HEK293T (cell line): Measurements from ENCODE around the gene PLPP2.

ENCODE experiments used
- CTCF ChIA-PET: fragments of 350-600 bp; formaldehyde crosslinking; extraction: SDS; loops from one replicate; lab custom pipeline; 2021; ENCODE audit warnings: antibody characterized with exemption, inconsistent platforms; lab: Yijun Ruan, JAX
- POLR2A ChIA-PET: fragments of 350-600 bp; formaldehyde crosslinking; extraction: SDS; loops from one replicate; lab custom pipeline; 2020; ENCODE audit warnings: antibody characterized with exemption, inconsistent platforms; lab: Yijun Ruan, JAX
- DNase-seq: peaks from one replicate; pipeline ENCODE4 v3.0.0; 2012; ENCODE audit warnings: mixed read lengths; ENCODE audit errors: extremely low spot score
- ARNT ChIP-seq: fragments of 450-650 bp; IDR thresholded peaks from 2 replicates; pipeline ENCODE4 v1.6.1; 2017; ENCODE audit warnings: mild to moderate bottlenecking
- BHLHE40 ChIP-seq: fragments of 450-650 bp; IDR thresholded peaks from 2 replicates; pipeline ENCODE4 v1.6.1; 2016; ENCODE audit warnings: mild to moderate bottlenecking, moderate library complexity, borderline replicate concordance
- CTBP1 ChIP-seq: fragments of 450-650 bp; IDR thresholded peaks from 2 replicates; pipeline ENCODE4 v1.6.1; 2016; ENCODE audit warnings: borderline replicate concordance
- ELF4 ChIP-seq: fragments of 450-650 bp; IDR thresholded peaks from 2 replicates; pipeline ENCODE4 v1.6.1; 2017; ENCODE audit warnings: antibody characterized with exemption
- FOXA1 ChIP-seq: fragments of 450-650 bp; IDR thresholded peaks from 2 replicates; pipeline ENCODE4 v1.6.1; 2016; ENCODE audit warnings: mild to moderate bottlenecking
- FOXK2 ChIP-seq: fragments of 450-650 bp; IDR thresholded peaks from 2 replicates; pipeline ENCODE4 v1.6.1; 2016; ENCODE audit warnings: mild to moderate bottlenecking
- FOXM1 ChIP-seq: fragments of 450-650 bp; IDR thresholded peaks from 2 replicates; pipeline ENCODE4 v1.6.1; 2017; ENCODE audit warnings: mild to moderate bottlenecking, borderline replicate concordance
- HDGF ChIP-seq: fragments of 450-650 bp; IDR thresholded peaks from 2 replicates; pipeline ENCODE4 v1.6.1; 2017; ENCODE audit warnings: antibody characterized with exemption, borderline replicate concordance
- L3MBTL2 ChIP-seq: fragments of 450-650 bp; conservative IDR thresholded peaks from 2 replicates; pipeline ENCODE4 v1.6.1; 2016; ENCODE audit warnings: mild to moderate bottlenecking
- LEF1 ChIP-seq: fragments of 450-650 bp; IDR thresholded peaks from 2 replicates; pipeline ENCODE4 v1.6.1; 2017; ENCODE audit warnings: mild to moderate bottlenecking, borderline replicate concordance
- NFRKB ChIP-seq: fragments of 450-650 bp; IDR thresholded peaks from 2 replicates; pipeline ENCODE4 v1.6.1; 2016; ENCODE audit warnings: mild to moderate bottlenecking, moderate library complexity
- SP1 ChIP-seq: fragments of 450-650 bp; IDR thresholded peaks from 2 replicates; pipeline ENCODE4 v1.6.1; 2017
- SUZ12 ChIP-seq: fragments of 450-650 bp; IDR thresholded peaks from 2 replicates; pipeline ENCODE4 v1.6.1; 2016; ENCODE audit warnings: mild to moderate bottlenecking
- TARDBP ChIP-seq: fragments of 450-650 bp; IDR thresholded peaks from 2 replicates; pipeline ENCODE4 v1.6.1; 2016
- ZNF384 ChIP-seq: fragments of 450-650 bp; IDR thresholded peaks from 2 replicates; pipeline ENCODE4 v1.6.1; 2016
- TF ChIP-seq, protein P1 (sequence below): fragments of 450-650 bp; IDR thresholded peaks from 2 replicates; pipeline ENCODE4 v1.6.1; 2016

Gene PLPP2

DNA sequence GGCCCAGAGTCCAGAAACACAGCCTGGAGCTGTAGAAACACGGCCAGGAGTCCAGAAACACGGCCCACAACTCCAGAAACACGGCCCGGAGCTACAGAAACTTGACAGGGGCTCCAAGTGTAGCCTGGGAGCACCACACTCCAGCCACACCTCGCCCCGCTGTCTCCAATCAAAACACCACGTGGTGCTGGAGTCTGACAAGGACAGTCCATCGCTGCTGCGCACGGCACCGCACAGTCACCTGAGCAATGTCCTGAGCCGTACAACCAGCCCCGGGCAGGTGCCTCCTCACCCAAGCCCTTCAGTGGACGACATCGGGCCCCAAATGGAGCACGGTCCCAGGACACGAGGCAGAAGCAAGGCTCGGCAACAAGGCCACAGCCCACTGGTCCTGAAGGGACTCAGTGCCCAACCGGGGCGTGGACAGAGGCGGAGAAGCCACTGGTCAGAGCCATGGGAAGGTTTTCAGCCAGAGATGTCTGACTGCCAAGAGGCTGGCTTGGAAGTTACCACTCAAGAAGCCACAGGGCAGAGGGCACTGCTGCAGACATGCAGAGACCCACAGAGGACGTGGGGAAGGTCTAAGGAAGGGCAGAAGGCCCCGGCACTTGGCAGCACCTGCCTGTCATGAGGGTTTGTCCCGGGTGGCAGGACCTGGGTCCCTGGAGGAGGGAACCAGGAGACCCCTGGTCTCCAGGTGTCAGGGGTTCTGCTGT lies 19.7 kb upstream of the PLPP2 start:
- no peak for DNase-seq
- CTCF ChIA-PET, result no interaction called here
- POLR2A ChIA-PET, result no interaction called here
- TF ChIP-seq BHLHE40, result no peak
- TF ChIP-seq FOXK2, result no peak
- no peak for TF ChIP-seq ARNT
- TF ChIP-seq FOXM1, result no peak
- TF ChIP-seq TARDBP, result no peak
- no peak for TF ChIP-seq L3MBTL2
- TF ChIP-seq, protein P1, sequence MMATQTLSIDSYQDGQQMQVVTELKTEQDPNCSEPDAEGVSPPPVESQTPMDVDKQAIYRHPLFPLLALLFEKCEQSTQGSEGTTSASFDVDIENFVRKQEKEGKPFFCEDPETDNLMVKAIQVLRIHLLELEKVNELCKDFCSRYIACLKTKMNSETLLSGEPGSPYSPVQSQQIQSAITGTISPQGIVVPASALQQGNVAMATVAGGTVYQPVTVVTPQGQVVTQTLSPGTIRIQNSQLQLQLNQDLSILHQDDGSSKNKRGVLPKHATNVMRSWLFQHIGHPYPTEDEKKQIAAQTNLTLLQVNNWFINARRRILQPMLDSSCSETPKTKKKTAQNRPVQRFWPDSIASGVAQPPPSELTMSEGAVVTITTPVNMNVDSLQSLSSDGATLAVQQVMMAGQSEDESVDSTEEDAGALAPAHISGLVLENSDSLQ, result no peak
- TF ChIP-seq LEF1, result no peak
- no peak for TF ChIP-seq HDGF
- TF ChIP-seq CTBP1, result no peak
- TF ChIP-seq SUZ12, result no peak
- TF ChIP-seq FOXA1, result no peak
- TF ChIP-seq SP1, result no peak

DNA sequence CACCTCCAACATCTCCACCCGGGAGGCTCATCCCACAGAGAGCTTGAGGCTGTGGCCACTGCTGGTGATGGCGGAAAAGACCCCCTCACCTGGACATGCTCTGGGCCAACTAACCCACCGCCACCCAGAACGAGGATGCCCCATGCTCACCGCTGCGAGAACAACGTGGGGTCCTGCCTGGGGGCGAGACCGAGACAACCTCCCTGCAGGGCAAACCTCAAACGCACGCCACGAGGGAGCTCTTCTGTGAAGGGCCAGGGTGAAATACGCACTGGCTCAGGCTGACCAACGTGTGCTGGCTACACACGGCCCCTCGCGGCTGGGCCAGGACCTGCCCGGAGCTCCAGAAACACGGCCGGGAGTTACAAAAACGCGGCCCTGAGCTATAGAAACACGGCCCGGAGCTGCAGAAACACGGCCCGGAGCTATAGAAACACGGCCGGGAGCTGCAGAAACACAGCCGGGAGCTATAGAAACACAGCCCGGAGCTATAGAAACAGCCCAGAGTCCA lies 19.0 kb upstream of the PLPP2 start:
- TF ChIP-seq SP1 (no peak), SUZ12 (no peak), ZNF384 (no peak), LEF1 (no peak), CTBP1 (no peak), FOXA1 (no peak), TARDBP (no peak), NFRKB (no peak), ELF4 (no peak), L3MBTL2 (no peak), FOXK2 (no peak)
- no peak for DNase-seq
- CTCF ChIA-PET, result no interaction called here
- POLR2A ChIA-PET, result no interaction called here

DNA sequence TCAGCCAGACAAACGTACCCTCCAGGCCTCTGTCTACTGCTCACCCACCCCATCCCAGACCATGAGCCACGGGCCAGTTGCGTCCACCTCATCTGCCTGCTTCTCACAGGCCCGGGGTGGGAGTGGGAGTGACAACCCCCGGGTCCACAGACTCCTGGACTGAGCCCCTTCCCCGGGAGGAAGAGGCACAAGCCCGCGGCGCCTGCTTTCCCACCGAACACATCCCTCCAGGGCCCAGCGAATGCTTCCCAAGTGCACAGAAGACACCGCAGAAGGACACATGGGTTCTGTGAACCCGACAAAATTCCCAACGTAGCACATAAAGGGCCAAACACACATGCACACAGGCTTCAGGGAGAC lies 18.0 kb upstream of the PLPP2 start:
- CTCF ChIA-PET, result no interaction called here
- POLR2A ChIA-PET, result no interaction called here
- TF ChIP-seq NFRKB (no peak), FOXK2 (no peak), FOXA1 (no peak), ZNF384 (no peak), TARDBP (no peak), LEF1 (no peak), ARNT (no peak), FOXM1 (no peak), SUZ12 (no peak)
- TF ChIP-seq, protein P1, result no peak
- no peak for DNase-seq

DNA sequence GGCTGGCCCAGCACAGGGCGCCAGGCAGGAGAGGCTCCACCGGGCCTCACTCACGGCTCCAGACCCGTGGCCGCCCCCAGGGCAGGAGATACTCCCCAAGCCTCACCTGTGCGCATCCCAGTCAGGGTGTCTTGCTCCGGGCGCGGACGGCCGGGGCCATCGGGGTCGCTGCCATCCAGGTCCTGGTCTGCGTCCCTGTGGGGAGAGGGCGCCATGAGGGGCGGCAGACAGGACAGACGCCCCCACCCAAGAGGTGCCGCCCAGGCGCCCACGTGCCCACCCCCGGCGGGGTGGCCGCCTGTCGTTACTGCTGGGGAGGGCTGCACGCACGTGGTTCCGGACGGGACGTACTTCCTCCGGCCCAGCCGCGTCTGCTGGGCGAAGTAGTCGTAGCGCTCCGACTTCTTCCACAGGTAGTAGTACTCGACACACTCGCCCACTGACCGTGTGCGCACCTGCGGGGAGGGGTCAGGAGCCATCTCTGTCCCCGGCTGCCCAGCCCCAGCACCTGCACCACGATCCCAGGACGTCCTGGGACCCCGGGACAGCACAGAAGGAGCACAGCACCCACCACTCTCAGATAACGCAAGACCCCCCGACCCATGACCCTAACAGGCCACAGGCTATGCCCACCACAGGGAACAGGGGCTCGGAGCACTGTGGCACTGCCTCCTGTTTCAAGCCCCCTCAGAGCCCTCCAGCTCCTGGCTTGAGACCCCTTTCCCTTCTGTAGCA lies 17.4 kb upstream of the PLPP2 start:
- POLR2A ChIA-PET, result no interaction called here
- no peak for TF ChIP-seq FOXA1
- no peak for TF ChIP-seq HDGF
- no peak for TF ChIP-seq FOXM1
- TF ChIP-seq, protein P1, result no peak
- no peak for TF ChIP-seq SP1
- TF ChIP-seq ZNF384, result no peak
- no peak for TF ChIP-seq SUZ12
- TF ChIP-seq TARDBP, result no peak
- no peak for TF ChIP-seq ARNT
- TF ChIP-seq BHLHE40, result no peak
- no peak for TF ChIP-seq L3MBTL2
- no peak for TF ChIP-seq CTBP1
- no peak for TF ChIP-seq LEF1
- no peak for TF ChIP-seq FOXK2
- TF ChIP-seq NFRKB, result no peak
- TF ChIP-seq ELF4, result no peak
- CTCF ChIA-PET, result no interaction called here
- DNase-seq, result no peak

DNA sequence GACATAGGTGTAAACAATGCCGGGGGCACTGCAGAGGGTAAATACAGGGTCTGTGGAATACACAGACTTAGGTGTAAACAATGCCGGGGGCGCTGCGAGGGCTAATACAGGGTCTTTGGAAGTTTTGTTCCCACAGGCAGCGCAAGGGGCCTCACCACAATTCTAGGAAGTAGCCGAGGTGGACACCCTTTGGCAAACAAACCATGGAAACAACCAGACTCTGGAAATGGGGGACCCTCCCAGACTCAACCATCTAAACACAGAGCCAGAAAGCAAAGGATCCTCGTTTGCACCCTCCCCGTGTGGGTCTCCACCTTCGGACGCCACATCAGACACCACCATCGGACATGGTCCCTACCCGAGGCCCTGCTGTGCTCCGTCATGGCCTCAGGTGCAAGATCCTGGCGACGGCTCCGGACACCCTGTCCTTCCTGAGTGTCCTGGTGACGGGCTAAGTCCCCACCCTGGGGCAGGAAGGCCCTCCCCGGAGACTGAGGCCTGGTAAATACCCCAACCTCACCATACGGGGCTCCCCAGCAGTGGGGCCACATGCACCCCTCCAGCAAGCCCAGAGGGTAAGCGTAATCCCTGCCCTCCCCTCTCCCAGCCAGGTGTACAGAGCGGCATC lies 16.7 kb upstream of the PLPP2 start:
- ChIA-PET CTCF (no interaction called here), POLR2A (no interaction called here)
- no peak for DNase-seq
- TF ChIP-seq NFRKB, result no peak
- TF ChIP-seq BHLHE40, result no peak
- no peak for TF ChIP-seq SUZ12
- no peak for TF ChIP-seq L3MBTL2
- no peak for TF ChIP-seq FOXM1
- no peak for TF ChIP-seq LEF1
- no peak for TF ChIP-seq ARNT
- no peak for TF ChIP-seq ELF4
- TF ChIP-seq FOXK2, result no peak
- no peak for TF ChIP-seq CTBP1
- TF ChIP-seq, protein P1, result no peak
- TF ChIP-seq FOXA1, result no peak
- TF ChIP-seq ZNF384, result no peak
- no peak for TF ChIP-seq TARDBP
- no peak for TF ChIP-seq SP1
- TF ChIP-seq HDGF, result no peak
